Upper lobe of left lung (tissue), 4 donors: ENCODE data around the gene PGM5.

Experiments used
- POLR2A ChIP-seq, 4 donors: fragments of 450-650 bp; IDR thresholded peaks; one replicate each; pipeline ENCODE4 v1.5.1; 2016 to 2017; ENCODE audit warnings: antibody characterized with exemption in 4 of 4, mild to moderate bottlenecking in 2 of 4
- TF ChIP-seq, protein P1 (sequence below), 6 experiments: fragments of 450-650 bp in 4 of 6; fragments of 200-600 bp in 2 of 6; sonication (generic) in 2 of 6; IDR thresholded peaks; one replicate each; pipeline ENCODE4 v1.5.1; 2016 to 2019; ENCODE audit warnings: antibody characterized with exemption in 6 of 6

DNA sequence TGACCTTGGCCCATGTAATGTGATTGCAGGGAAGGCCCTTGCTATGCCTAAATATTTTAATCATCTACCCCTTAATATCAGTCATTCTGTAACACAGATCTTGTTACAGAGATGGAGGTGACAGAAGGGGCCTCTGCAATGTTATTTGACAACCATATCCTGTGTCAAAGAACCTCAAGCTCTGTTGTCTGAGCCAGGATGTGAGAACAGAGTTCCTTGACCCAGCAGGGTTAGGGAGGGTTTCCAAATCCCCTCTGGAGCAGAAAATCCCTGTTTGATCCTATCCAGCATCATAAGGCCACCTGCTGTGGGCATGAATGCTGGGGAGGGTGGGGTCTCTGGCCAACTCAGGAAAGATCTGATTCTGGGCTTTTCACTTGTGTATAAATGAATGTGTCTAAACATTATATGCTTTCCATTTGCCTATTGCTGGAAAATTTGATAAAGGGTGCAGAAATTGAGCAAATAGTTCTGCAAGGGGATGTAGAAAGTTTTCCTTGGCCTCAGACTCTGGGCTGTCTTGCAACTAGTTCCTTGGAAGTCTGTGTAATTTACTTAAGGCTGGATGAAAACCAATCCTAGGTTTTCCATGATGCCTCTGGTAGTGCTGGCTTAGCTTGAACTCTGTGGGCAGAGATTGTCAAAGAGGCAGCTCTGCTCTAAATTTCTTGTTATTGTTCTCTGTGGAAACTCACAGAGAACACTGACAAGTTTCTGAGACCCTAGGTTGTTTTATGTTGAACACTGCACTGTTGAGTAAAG lies 71.0 kb downstream of the PGM5 start:
- no peak for TF ChIP-seq POLR2A (IDR thresholded peaks at IDR 0.05)
- TF ChIP-seq, protein P1, sequence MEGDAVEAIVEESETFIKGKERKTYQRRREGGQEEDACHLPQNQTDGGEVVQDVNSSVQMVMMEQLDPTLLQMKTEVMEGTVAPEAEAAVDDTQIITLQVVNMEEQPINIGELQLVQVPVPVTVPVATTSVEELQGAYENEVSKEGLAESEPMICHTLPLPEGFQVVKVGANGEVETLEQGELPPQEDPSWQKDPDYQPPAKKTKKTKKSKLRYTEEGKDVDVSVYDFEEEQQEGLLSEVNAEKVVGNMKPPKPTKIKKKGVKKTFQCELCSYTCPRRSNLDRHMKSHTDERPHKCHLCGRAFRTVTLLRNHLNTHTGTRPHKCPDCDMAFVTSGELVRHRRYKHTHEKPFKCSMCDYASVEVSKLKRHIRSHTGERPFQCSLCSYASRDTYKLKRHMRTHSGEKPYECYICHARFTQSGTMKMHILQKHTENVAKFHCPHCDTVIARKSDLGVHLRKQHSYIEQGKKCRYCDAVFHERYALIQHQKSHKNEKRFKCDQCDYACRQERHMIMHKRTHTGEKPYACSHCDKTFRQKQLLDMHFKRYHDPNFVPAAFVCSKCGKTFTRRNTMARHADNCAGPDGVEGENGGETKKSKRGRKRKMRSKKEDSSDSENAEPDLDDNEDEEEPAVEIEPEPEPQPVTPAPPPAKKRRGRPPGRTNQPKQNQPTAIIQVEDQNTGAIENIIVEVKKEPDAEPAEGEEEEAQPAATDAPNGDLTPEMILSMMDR (IDR thresholded peaks at IDR 0.05) = no peak
